DND-41 (cell line): ENCODE measurements around the gene ZIC1.

Source experiments
- ATAC-seq: fragments of 200-7000 bp; cut with Tn5 transposase; 3 replicates; pipeline ENCODE4 v1.9.1; 2021; ENCODE audit warnings: low read depth; ENCODE audit not compliant: insufficient read depth
- DNase-seq: peaks from one replicate; pipeline ENCODE4 v3.0.0-alpha.2; 2020
- H2AFZ ChIP-seq: 2 replicates; pipeline ENCODE4 v1.6.0; 2012; ENCODE audit warnings: low read depth, low read length
- H3K27ac ChIP-seq: 2 replicates; pipeline ENCODE4 v1.5.1; 2012; ENCODE audit warnings: low read length, inconsistent platforms
- H3K27me3 ChIP-seq: fragments of 200-600 bp; sonication (generic); 2 replicates; pipeline ENCODE4 v1.6.0; 2012; ENCODE audit warnings: low read length, mild to moderate bottlenecking, inconsistent platforms; ENCODE audit not compliant: insufficient read depth, poor library complexity
- H3K36me3 ChIP-seq: 2 replicates; pipeline ENCODE4 v1.5.1; 2012; ENCODE audit warnings: low read length, inconsistent platforms; ENCODE audit not compliant: insufficient read depth
- H3K4me1 ChIP-seq: 2 replicates; pipeline ENCODE4 v1.5.1; 2012; ENCODE audit warnings: mild to moderate bottlenecking, low read length; ENCODE audit not compliant: insufficient read depth
- H3K4me2 ChIP-seq: 2 replicates; pipeline ENCODE4 v1.6.0; 2012; ENCODE audit warnings: mild to moderate bottlenecking, moderate library complexity, low read length, inconsistent platforms; ENCODE audit not compliant: insufficient read depth
- H3K4me3 ChIP-seq, 2 experiments: fragments of 200-600 bp in 1 of 2; shearing (Covaris generic) in 1 of 2; 2 replicates each; pipeline ENCODE4 v1.5.1; 2012 to 2016; ENCODE audit warnings: inconsistent platforms in 2 of 2, low read length in 2 of 2, mild to moderate bottlenecking in 2 of 2, low read depth in 1 of 2, moderate library complexity in 1 of 2
- H3K79me2 ChIP-seq: 2 replicates; pipeline ENCODE4 v1.6.0; 2012; ENCODE audit warnings: low read length, inconsistent platforms; ENCODE audit not compliant: insufficient read depth
- H3K9ac ChIP-seq: 2 replicates; pipeline ENCODE4 v1.6.0; 2012; ENCODE audit warnings: low read depth, mild to moderate bottlenecking, inconsistent platforms, low read length, moderate library complexity
- H3K9me3 ChIP-seq: 2 replicates; pipeline ENCODE4 v1.5.1; 2012; ENCODE audit warnings: low read length, moderate library complexity, mild to moderate bottlenecking, inconsistent platforms; ENCODE audit not compliant: insufficient read depth, severe bottlenecking
- H4K20me1 ChIP-seq: 2 replicates; pipeline ENCODE4 v1.6.0; 2012; ENCODE audit warnings: low read length; ENCODE audit not compliant: insufficient read depth
- CTCF ChIP-seq: IDR thresholded peaks from 2 replicates; pipeline ENCODE4 v1.5.1; 2012; ENCODE audit warnings: borderline replicate concordance, low read length, moderate library complexity, mild to moderate bottlenecking; ENCODE audit not compliant: poor library complexity, severe bottlenecking; ENCODE audit errors: extremely low read depth
- EZH2 ChIP-seq: IDR thresholded peaks from 3 replicates; pipeline ENCODE4 v1.6.1; 2012; ENCODE audit warnings: borderline replicate concordance, low read depth, mild to moderate bottlenecking, moderate library complexity, low read length, inconsistent platforms; ENCODE audit not compliant: severe bottlenecking

ZIC1 gene

GRCh38 chr3:147462856-147463255 is 53.7 kb downstream of the ZIC1 start:
- TF ChIP-seq EZH2 = no peak
- TF ChIP-seq CTCF = no peak
- H3K4me2 ChIP-seq = no peak overlapping the region
- H3K79me2 ChIP-seq = no peaks in the 10 kb centered on the region
- H3K27me3 ChIP-seq = no peaks in the 10 kb centered on the region
- DNase-seq = no peak
- H3K4me3 ChIP-seq = no peak overlapping the region
- no peaks in the 10 kb centered on the region for H4K20me1 ChIP-seq
- H3K9ac ChIP-seq = no peak overlapping the region
- no peaks in the 10 kb centered on the region for H3K9me3 ChIP-seq
- H3K36me3 ChIP-seq = no peaks in the 10 kb centered on the region
- no peak overlapping the region for H3K27ac ChIP-seq
- H2AFZ ChIP-seq = no peak overlapping the region
- H3K4me1 ChIP-seq = no peaks in the 10 kb centered on the region
- ATAC-seq = no peak
